HUES6 (cell line): ENCODE data around the gene MUC4.
"Not testable (repeated sequence)": the region's sequence is repeated elsewhere in the genome, so short reads cannot be mapped to it uniquely, and the experiment has no call there.

Source experiments
- H3K27ac ChIP-seq: 2 replicates; pipeline ENCODE4 v1.7.0; 2013; ENCODE audit warnings: low read depth, mild to moderate bottlenecking, low read length, inconsistent platforms
- H3K27me3 ChIP-seq: 2 replicates; pipeline ENCODE4 v1.6.1; 2013; ENCODE audit warnings: low read length; ENCODE audit not compliant: control insufficient read depth, insufficient read depth
- H3K36me3 ChIP-seq: 2 replicates; pipeline ENCODE4 v1.6.1; 2013; ENCODE audit warnings: low read length; ENCODE audit not compliant: control insufficient read depth, insufficient read depth
- H3K4me1 ChIP-seq: 2 replicates; pipeline ENCODE4 v1.6.1; 2013; ENCODE audit warnings: low read length; ENCODE audit not compliant: control insufficient read depth, insufficient read depth
- H3K4me3 ChIP-seq: 2 replicates; pipeline ENCODE4 v1.5.1; 2013; ENCODE audit warnings: low read depth, low read length
- H3K9ac ChIP-seq: one replicate; pipeline ENCODE4 v1.6.1; 2013; ENCODE audit warnings: mild to moderate bottlenecking, low read length
- H3K9me3 ChIP-seq: 2 replicates; pipeline ENCODE4 v1.6.1; 2013; ENCODE audit warnings: low read depth, low read length; ENCODE audit not compliant: control insufficient read depth, insufficient read depth

MUC4 gene

GRCh38 chr3:195821403-195822130 is 9.8 kb upstream of the MUC4 start:
- Histone ChIP-seq H3K9me3 (no peaks in the 10 kb centered on the region), H3K36me3 (no peaks in the 10 kb centered on the region), H3K4me3 (no peak overlapping the region), H3K27ac (no peak overlapping the region), H3K27me3 (no peaks in the 10 kb centered on the region), H3K4me1 (no peaks in the 10 kb centered on the region; the same call in 1 of the 2 replicates), H3K9ac (no peak overlapping the region)

- Histone ChIP-seq H3K4me1 (no peaks in the 10 kb centered on the region; the same call in 1 of the 2 replicates), H3K36me3 (no peaks in the 10 kb centered on the region), H3K27me3 (no peaks in the 10 kb centered on the region), H3K9me3 (no peaks in the 10 kb centered on the region), H3K27ac (no peak overlapping the region), H3K4me3 (no peak overlapping the region), H3K9ac (no peak overlapping the region)
These were observed 9.2 kb upstream of the MUC4 start for GRCh38 chr3:195820901-195821300.

GRCh38 chr3:195820186-195820585 is 8.5 kb upstream of the MUC4 start:
- Histone ChIP-seq H3K4me3 (no peak overlapping the region), H3K27me3 (no peaks in the 10 kb centered on the region), H3K36me3 (no peaks in the 10 kb centered on the region), H3K27ac (no peak overlapping the region), H3K4me1 (peaks cover 2% of the 10 kb centered on the region; the same call in 1 of the 2 replicates), H3K9ac (no peak overlapping the region), H3K9me3 (no peaks in the 10 kb centered on the region)

- Histone ChIP-seq H3K4me3 (no peak overlapping the region), H3K9me3 (no peaks in the 10 kb centered on the region), H3K36me3 (no peaks in the 10 kb centered on the region), H3K27me3 (no peaks in the 10 kb centered on the region), H3K4me1 (peaks cover 6% of the 10 kb centered on the region; the same call in 1 of the 2 replicates), H3K27ac (no peak overlapping the region), H3K9ac (no peak overlapping the region)
These were observed 6.6 kb upstream of the MUC4 start for GRCh38 chr3:195818301-195818700.

GRCh38 chr3:195817578-195818135 is 5.9 kb upstream of the MUC4 start:
- Histone ChIP-seq H3K27ac (no peak overlapping the region), H3K9me3 (no peaks in the 10 kb centered on the region), H3K9ac (no peak overlapping the region), H3K36me3 (no peaks in the 10 kb centered on the region), H3K27me3 (no peaks in the 10 kb centered on the region), H3K4me1 (peaks cover 6% of the 10 kb centered on the region; the same call in 1 of the 2 replicates), H3K4me3 (no peak overlapping the region)

GRCh38 chr3:195816276-195816913 is 4.7 kb upstream of the MUC4 start:
- H3K4me3 ChIP-seq, H3K36me3 ChIP-seq, H3K9ac ChIP-seq, H3K27ac ChIP-seq, H3K9me3 ChIP-seq, H3K27me3 ChIP-seq: not testable (repeated sequence)
- H3K4me1 ChIP-seq = peaks cover 14% of the 10 kb centered on the region; the same call in 1 of the 2 replicates

GRCh38 chr3:195815169-195815771 is 3.5 kb upstream of the MUC4 start:
- Histone ChIP-seq H3K4me1 (peaks cover 21% of the 10 kb centered on the region; the same call in 1 of the 2 replicates), H3K36me3 (no peaks in the 10 kb centered on the region), H3K27ac (no peak overlapping the region), H3K4me3 (no peak overlapping the region), H3K9me3 (no peaks in the 10 kb centered on the region), H3K27me3 (peaks cover 4% of the 10 kb centered on the region; the same call in 1 of the 2 replicates), H3K9ac (no peak overlapping the region)

GRCh38 chr3:195813916-195814640 is 2.3 kb upstream of the MUC4 start:
- Histone ChIP-seq H3K9me3 (no peaks in the 10 kb centered on the region), H3K27me3 (peaks cover 4% of the 10 kb centered on the region; the same call in 1 of the 2 replicates), H3K36me3 (no peaks in the 10 kb centered on the region), H3K4me3 (no peak overlapping the region), H3K4me1 (peaks cover 32% of the 10 kb centered on the region), H3K27ac (no peak overlapping the region), H3K9ac (no peak overlapping the region)

GRCh38 chr3:195812366-195812765 is 637 bp upstream of the MUC4 start:
- Histone ChIP-seq H3K27ac (no peak overlapping the region), H3K27me3 (peaks cover 4% of the 10 kb centered on the region; the same call in 1 of the 2 replicates), H3K9ac (no peak overlapping the region), H3K4me1 (peaks cover 47% of the 10 kb centered on the region), H3K9me3 (no peaks in the 10 kb centered on the region), H3K4me3 (no peak overlapping the region), H3K36me3 (no peaks in the 10 kb centered on the region)

- Histone ChIP-seq H3K9ac (peak overlapping the region; percentile 13), H3K4me3 (peak overlapping the region; percentile 32; the same call in 1 of the 2 replicates), H3K27ac (no peak overlapping the region), H3K36me3 (no peaks in the 10 kb centered on the region), H3K27me3 (peaks cover 4% of the 10 kb centered on the region; the same call in 1 of the 2 replicates), H3K9me3 (no peaks in the 10 kb centered on the region), H3K4me1 (peaks cover 61% of the 10 kb centered on the region)
These were observed 1.3 kb downstream of the MUC4 start for GRCh38 chr3:195810455-195810845.
